C4-2B (cell line): ENCODE data around the gene TMEM30B.

Experiments used
- H3K27ac ChIP-seq: fragments of 450-650 bp; 2 replicates; pipeline ENCODE4 v1.5.1; 2017
- CTCF ChIP-seq: fragments of 450-650 bp; conservative IDR thresholded peaks from 2 replicates; pipeline ENCODE4 v1.5.1; 2017; ENCODE audit warnings: mild to moderate bottlenecking
- ZFX ChIP-seq: fragments of 450-650 bp; IDR thresholded peaks from 2 replicates; pipeline ENCODE4 v1.6.1; 2017

Gene TMEM30B

GRCh38 chr14:61277232-61277631, 3.9 kb downstream of the TMEM30B start:
- H3K27ac ChIP-seq = no peak overlapping the region
- TF ChIP-seq ZFX = no peak
- TF ChIP-seq CTCF = no peak

DNA sequence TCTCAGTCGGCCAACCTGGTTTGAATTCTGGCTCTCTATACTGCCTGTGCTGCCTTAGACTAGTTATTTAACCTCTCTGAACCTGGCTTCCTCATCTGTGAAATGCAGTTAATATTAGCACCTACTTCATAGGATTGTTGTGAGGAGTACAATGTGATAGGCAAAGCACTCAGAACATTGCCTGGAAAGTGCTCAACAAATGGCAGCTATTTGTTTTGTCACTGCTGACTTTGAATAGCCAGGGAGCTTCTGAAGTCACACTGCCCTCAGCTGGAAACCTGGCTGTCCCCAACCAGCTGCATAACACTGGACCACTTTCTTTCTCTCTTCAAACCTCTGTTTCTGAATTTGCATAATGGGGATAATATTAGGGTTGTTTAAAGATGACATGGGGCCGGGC, 9.6 kb downstream of the TMEM30B start:
- no peak overlapping the region for H3K27ac ChIP-seq
- TF ChIP-seq ZFX (no peak), CTCF (no peak)

DNA sequence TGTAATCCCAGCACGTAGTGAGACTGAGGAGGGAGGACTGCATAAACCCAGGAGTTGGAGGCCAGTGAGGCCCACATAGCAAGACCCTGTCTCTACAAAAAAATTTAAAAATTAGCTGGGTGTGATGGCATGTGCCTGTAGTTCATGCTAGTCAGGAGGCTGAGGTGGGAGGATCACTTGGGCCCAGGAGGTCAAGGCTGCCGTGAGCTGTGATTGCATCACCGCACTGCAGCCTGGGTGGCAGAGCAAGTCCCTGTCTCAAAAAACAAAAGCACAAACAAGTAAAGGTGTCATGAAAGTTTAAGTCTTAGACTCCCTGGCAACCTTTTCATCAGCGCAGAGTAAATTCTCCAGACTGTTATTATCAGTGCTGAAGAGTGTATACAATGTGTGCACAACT, 10.4 kb downstream of the TMEM30B start:
- TF ChIP-seq CTCF (no peak), ZFX (no peak)
- H3K27ac ChIP-seq = no peak overlapping the region

DNA sequence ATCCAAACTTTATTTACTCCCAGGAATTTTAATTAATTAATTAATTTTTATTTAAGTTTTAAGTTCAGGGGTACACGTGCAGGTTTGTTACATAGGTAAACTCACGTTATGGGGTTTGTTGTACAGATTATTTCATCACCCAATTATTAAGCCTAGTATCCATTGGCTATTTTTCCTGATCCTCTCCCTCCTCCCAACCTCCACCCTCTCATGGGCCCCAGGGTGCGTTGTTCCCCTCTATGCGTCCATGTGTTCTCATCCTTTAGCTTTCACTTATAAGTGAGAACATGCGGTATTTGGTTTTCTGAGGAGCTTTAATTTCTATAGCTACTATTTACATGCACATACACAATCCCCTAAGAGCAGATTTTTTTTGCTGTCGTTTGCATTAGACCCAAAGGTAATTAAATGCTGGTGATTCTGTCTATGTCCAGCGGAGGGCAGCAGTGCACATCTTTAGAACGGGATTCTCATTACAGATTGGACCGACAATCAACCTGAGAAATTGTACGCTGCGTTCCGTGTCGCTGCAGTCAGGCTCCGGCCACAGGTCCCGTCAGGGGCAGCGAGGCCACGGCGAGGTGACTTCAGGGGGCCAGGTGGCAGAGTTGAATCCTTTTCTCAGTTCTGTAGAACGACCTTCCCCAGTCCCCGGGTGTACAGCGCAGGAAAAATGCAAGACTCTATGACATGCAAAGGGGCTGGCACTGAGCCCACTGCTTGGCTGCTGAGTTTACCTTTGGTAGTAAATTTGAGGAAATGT, 11.6 kb downstream of the TMEM30B start:
- H3K27ac ChIP-seq = peak overlapping the region; percentile 13
- TF ChIP-seq CTCF = peak; percentile 92
- TF ChIP-seq ZFX = no peak

DNA sequence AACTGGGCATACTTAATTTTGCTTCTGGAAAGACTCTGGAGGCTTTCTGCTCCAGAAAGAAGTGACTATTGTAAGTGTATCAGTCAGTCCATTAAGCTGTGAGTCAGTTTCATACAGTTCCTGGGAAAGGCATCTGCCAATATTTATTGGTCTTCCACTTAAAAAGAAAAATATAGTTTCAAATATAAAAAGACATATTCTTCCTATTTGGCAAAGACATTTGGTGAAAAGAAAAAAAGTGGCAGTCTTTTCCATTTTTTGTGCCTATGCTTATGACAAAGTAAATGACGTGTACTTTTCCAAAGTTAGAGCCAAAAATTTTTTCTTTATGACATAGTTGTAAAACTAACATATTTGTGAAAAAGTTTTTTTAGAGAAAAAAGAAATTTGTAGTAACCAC, 12.3 kb downstream of the TMEM30B start:
- no peak for TF ChIP-seq ZFX
- no peak overlapping the region for H3K27ac ChIP-seq

DNA sequence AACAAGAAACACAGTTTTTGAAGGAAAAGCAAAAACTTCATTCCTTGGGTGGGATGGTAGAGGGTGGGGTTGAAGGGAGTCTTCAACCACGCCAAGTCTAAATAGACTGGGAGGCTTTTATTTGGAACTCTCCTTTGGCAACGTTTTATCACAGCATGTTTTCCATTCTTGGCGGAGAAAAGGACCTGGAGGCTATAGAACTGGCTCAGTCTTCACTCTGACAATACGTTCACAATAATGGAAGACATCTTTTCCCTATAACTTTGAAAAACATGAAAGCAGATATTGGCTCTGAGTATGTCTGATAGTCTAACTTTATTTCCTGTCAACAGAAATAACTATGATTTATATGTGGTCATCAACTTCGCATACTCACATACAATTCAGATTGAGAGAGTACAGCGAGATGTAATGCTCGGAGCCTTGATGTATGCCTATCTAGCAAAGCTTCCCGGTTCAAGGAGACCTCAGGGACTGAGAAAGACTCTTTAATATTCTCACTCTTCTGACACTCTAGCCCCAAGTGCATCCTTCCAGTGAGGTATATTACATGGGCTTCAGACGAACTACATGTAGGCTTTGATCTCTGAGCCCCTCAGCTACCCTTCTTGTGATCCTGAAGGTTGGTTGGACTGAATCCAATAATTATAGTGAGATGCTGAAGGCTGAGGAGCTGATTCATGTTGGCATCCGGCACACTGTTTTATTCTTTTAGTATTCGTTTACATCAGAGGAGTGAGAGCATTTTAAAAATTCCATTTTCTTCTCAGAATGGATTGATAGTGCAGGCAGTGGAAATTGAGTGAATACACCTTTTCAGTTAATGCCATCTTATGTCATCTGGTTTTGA, 14.0 kb downstream of the TMEM30B start:
- TF ChIP-seq CTCF = no peak
- no peak for TF ChIP-seq ZFX

DNA sequence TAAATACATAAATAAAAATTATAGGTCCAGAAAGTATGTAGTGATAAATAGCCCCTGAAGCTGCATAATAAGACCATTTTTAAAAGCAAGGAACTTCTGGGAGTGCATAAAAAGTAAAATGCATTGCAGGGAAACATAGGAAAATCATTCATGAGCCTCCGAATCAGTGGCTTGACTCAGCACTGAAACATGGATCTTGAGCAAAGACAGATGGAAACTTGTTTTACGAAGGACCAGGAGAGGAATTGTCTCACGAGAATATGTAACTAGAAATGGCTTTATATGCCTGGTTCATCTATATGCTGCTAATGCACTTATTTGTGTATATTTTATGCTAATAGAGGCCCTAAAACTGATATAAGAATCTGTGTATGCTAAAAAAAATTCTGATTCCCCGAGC, 14.7 kb downstream of the TMEM30B start:
- no peak overlapping the region for H3K27ac ChIP-seq
- TF ChIP-seq CTCF = no peak
- no peak for TF ChIP-seq ZFX

More for the DNA sequence above, 14.0 kb downstream of the TMEM30B start:
- no peak overlapping the region for H3K27ac ChIP-seq
